ENCODE measurements around the gene ETF1.
A peak's percentile ranks its signal among the peaks of the same experiment; 100 is the strongest.

The ETF1 gene

GRCh38 chr5:138542956-138543729 is at the start of gene ETF1:
TSS of gene ETF1 (minus strand) at chr5:138543236. CDS start at chr5:138542918, 318 bp downstream.
- Histone ChIP-seq H3K4me1 (peaks cover 49 to 69% (median 61%) of the 10 kb centered on the region in 10 experiments), H3K9me3 (replicated peaks in 1 of 11) (no peaks in the 10 kb centered on the region), H3K9ac (peak within 1 kb of the TSS; percentile 96 to 100 (median 99)), H4K20me1 (peaks cover 29 to 72% (median 60%) of the 10 kb centered on the region in 11 experiments; a peak in 21 of 22 replicates), H3K27me3 (no peaks in the 10 kb centered on the region), H3K4me3 (peak within 1 kb of the TSS; percentile 97 to 100 (median 98)), H3K4me2 (peak within 1 kb of the TSS; percentile 88 to 99 (median 96)), H3K27ac (peak within 1 kb of the TSS; percentile 97 to 100 (median 99)), H3K36me3 (peaks cover 13 to 42% (median 37%) of the 10 kb centered on the region in 11 experiments; a peak in 21 of 22 replicates)
- peak; percentile 82 to 99 (median 96) for TF ChIP-seq Cebpa-rat (IDR thresholded peaks at IDR 0.05)

- no peaks in the 10 kb centered on the region for H3K4me1 ChIP-seq
- no peaks in the 10 kb centered on the region for H3K27me3 ChIP-seq
- H4K20me1 ChIP-seq: no peaks in the 10 kb centered on the region
- H3K9me3 ChIP-seq (replicated peaks in 1 of 11): no peaks in the 10 kb centered on the region
- H3K4me2 ChIP-seq: no peak overlapping the region
- no peak overlapping the region for H3K27ac ChIP-seq
- no peaks in the 10 kb centered on the region for H3K36me3 ChIP-seq
- H3K4me3 ChIP-seq: no peak overlapping the region
- H3K9ac ChIP-seq: no peak overlapping the region
- TF ChIP-seq Cebpa-rat (IDR thresholded peaks at IDR 0.05): no peak
Observed at GRCh38 chr5:138588013-138588788, 45.2 kb upstream of the ETF1 start.

- H3K4me1 ChIP-seq: no peaks in the 10 kb centered on the region
- no peak overlapping the region for H3K27ac ChIP-seq
- no peak for TF ChIP-seq Cebpa-rat (IDR thresholded peaks at IDR 0.05)
- H3K4me2 ChIP-seq: no peak overlapping the region
- no peaks in the 10 kb centered on the region for H3K36me3 ChIP-seq
- H3K4me3 ChIP-seq: no peak overlapping the region
- H3K9me3 ChIP-seq (replicated peaks in 1 of 11): no peaks in the 10 kb centered on the region
- H3K9ac ChIP-seq: no peak overlapping the region
- no peaks in the 10 kb centered on the region for H4K20me1 ChIP-seq
- H3K27me3 ChIP-seq: no peaks in the 10 kb centered on the region
Observed at GRCh38 chr5:138585157-138585556, 42.1 kb upstream of the ETF1 start.

GRCh38 chr5:138583984-138584637 is 41.1 kb upstream of the ETF1 start:
- Histone ChIP-seq H3K36me3 (no peaks in the 10 kb centered on the region), H3K27me3 (no peaks in the 10 kb centered on the region), H4K20me1 (no peaks in the 10 kb centered on the region), H3K9ac (no peak overlapping the region), H3K4me1 (no peaks in the 10 kb centered on the region), H3K9me3 (replicated peaks in 1 of 11) (no peaks in the 10 kb centered on the region), H3K4me2 (no peak overlapping the region), H3K4me3 (no peak overlapping the region), H3K27ac (no peak overlapping the region)
- TF ChIP-seq Cebpa-rat (IDR thresholded peaks at IDR 0.05): no peak

- no peak for TF ChIP-seq Cebpa-rat (IDR thresholded peaks at IDR 0.05)
- no peaks in the 10 kb centered on the region for H3K27me3 ChIP-seq
- no peak overlapping the region for H3K9ac ChIP-seq
Observed at GRCh38 chr5:138582959-138583358, 39.9 kb upstream of the ETF1 start.

GRCh38 chr5:138580777-138581176 is 37.7 kb upstream of the ETF1 start:
- Histone ChIP-seq H4K20me1 (no peaks in the 10 kb centered on the region), H3K4me3 (no peak overlapping the region), H3K36me3 (no peaks in the 10 kb centered on the region), H3K9ac (no peak overlapping the region), H3K4me2 (no peak overlapping the region), H3K27ac (no peak overlapping the region), H3K9me3 (replicated peaks in 1 of 11) (0 out of 22 replicates have a peak, but pooled peaks cover 0 to 6% (median 0%) of the 10 kb centered on the region in 11 experiments), H3K27me3 (no peaks in the 10 kb centered on the region), H3K4me1 (peaks cover 5 to 20% (median 11%) of the 10 kb centered on the region in 10 experiments; a peak in 16 of 20 replicates)
- TF ChIP-seq Cebpa-rat (IDR thresholded peaks at IDR 0.05): no peak

More at GRCh38 chr5:138582959-138583358, 39.9 kb upstream of the ETF1 start:
- Histone ChIP-seq H3K36me3 (no peaks in the 10 kb centered on the region), H3K9me3 (replicated peaks in 1 of 11) (no peaks in the 10 kb centered on the region), H4K20me1 (no peaks in the 10 kb centered on the region), H3K4me1 (peaks cover 0 to 5% (median 1%) of the 10 kb centered on the region in 10 experiments; a peak in 6 of 20 replicates), H3K4me3 (no peak overlapping the region), H3K4me2 (no peak overlapping the region), H3K27ac (no peak overlapping the region)

GRCh38 chr5:138580001-138580400 is 37.0 kb upstream of the ETF1 start:
- Histone ChIP-seq H3K4me2 (no peak overlapping the region), H3K27ac (no peak overlapping the region), H3K4me1 (peaks cover 5 to 21% (median 11%) of the 10 kb centered on the region in 10 experiments; a peak in 16 of 20 replicates), H3K27me3 (no peaks in the 10 kb centered on the region), H3K9me3 (replicated peaks in 1 of 11) (0 out of 22 replicates have a peak, but pooled peaks cover 0 to 6% (median 0%) of the 10 kb centered on the region in 11 experiments), H3K9ac (no peak overlapping the region), H3K36me3 (no peaks in the 10 kb centered on the region), H3K4me3 (no peak overlapping the region), H4K20me1 (peaks cover 0 to 1% (median 0%) of the 10 kb centered on the region in 11 experiments; a peak in 2 of 22 replicates)
- no peak for TF ChIP-seq Cebpa-rat (IDR thresholded peaks at IDR 0.05)

- Histone ChIP-seq H3K27ac (no peak overlapping the region), H3K4me1 (peaks cover 5 to 21% (median 11%) of the 10 kb centered on the region in 10 experiments; a peak in 16 of 20 replicates), H3K9ac (no peak overlapping the region), H3K36me3 (peaks cover 0 to under 1% (median 0%) of the 10 kb centered on the region in 11 experiments; a peak in 1 of 22 replicates), H4K20me1 (peaks cover 0 to 6% (median 0%) of the 10 kb centered on the region in 11 experiments; a peak in 7 of 22 replicates), H3K27me3 (no peaks in the 10 kb centered on the region), H3K4me3 (no peak overlapping the region), H3K4me2 (no peak overlapping the region), H3K9me3 (replicated peaks in 1 of 11) (0 out of 22 replicates have a peak, but pooled peaks cover 0 to 6% (median 0%) of the 10 kb centered on the region in 11 experiments)
- TF ChIP-seq Cebpa-rat (IDR thresholded peaks at IDR 0.05): no peak
Observed at GRCh38 chr5:138579517-138579863, 36.5 kb upstream of the ETF1 start.

Data from BLaER1 treated with 17β-estradiol and CSF1 and Interleukin-3, amounts not matched to agents 10 nM and 100 nM (cell line).